ENCODE results near the gene MFSD6L.

GRCh38 chr17:8829036-8829941, 30.1 kb upstream of the MFSD6L start:
- no peak for TF ChIP-seq CTCF (IDR thresholded peaks at IDR 0.05)
- TF ChIP-seq POLR2A (IDR thresholded peaks at IDR 0.05; ENCODE audit: low read depth), result no peak

All from esophagus muscularis mucosa (tissue), 3 donors.